ENCODE data around the gene STARD3. TPM values are rescaled to one million over a fixed set of nuclear protein-coding genes. Genes with fewer than 3 reads are reported as not detected.
A peak's percentile ranks its signal among the peaks of the same experiment; 100 is the strongest.

STARD3 gene
- polyA plus RNA-seq, 1 donor from 2014 or later, result 105 TPM

DNA sequence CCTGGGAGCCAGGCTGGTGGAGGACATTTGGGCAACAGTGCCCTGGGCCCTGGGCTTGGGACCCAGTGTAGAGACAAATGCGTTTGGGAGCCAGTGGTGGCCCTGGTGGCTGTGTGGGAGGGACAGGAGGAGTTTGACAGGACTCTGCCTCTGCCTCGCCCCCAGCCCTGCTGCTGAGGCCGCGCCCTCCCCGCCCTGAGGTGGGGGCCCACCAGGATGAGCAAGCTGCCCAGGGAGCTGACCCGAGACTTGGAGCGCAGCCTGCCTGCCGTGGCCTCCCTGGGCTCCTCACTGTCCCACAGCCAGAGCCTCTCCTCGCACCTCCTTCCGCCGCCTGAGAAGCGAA, 16.3 kb downstream of the STARD3 start:
- Histone ChIP-seq H3K36me3 (ENCODE audit: insufficient read depth, low read length) (no peaks in the 10 kb centered on the region), H3K4me2 (ENCODE audit: low read length) (no peak overlapping the region), H3K27me3 (ENCODE audit: insufficient read depth, low read depth, low read length) (no peaks in the 10 kb centered on the region), H3K79me2 (replicated peaks; ENCODE audit: insufficient read depth, low read length) (no peaks in the 10 kb centered on the region), H4K20me1 (ENCODE audit: insufficient read depth) (no peaks in the 10 kb centered on the region), H3K9me3 (ENCODE audit: low read length) (no peaks in the 10 kb centered on the region), H2AFZ (ENCODE audit: low read depth, low read length) (no peak overlapping the region), H3K4me3 (ENCODE audit: low read length) (no peak overlapping the region), H3K9me2 (ENCODE audit: insufficient read depth, low read length) (no peaks in the 10 kb centered on the region), H3F3A (ENCODE audit: insufficient read depth, low read length, poor library complexity, severe bottlenecking) (no peaks in the 10 kb centered on the region), H3K9ac (ENCODE audit: low read length) (no peak overlapping the region), H3K27ac (ENCODE audit: low read length) (no peak overlapping the region)
- TF ChIP-seq SMC3 (conservative IDR thresholded peaks at IDR 0.05; ENCODE audit: poor library complexity), result no peak
- no peak for TF ChIP-seq RAD21 (conservative IDR thresholded peaks at IDR 0.05)
- TF ChIP-seq, protein P1, sequence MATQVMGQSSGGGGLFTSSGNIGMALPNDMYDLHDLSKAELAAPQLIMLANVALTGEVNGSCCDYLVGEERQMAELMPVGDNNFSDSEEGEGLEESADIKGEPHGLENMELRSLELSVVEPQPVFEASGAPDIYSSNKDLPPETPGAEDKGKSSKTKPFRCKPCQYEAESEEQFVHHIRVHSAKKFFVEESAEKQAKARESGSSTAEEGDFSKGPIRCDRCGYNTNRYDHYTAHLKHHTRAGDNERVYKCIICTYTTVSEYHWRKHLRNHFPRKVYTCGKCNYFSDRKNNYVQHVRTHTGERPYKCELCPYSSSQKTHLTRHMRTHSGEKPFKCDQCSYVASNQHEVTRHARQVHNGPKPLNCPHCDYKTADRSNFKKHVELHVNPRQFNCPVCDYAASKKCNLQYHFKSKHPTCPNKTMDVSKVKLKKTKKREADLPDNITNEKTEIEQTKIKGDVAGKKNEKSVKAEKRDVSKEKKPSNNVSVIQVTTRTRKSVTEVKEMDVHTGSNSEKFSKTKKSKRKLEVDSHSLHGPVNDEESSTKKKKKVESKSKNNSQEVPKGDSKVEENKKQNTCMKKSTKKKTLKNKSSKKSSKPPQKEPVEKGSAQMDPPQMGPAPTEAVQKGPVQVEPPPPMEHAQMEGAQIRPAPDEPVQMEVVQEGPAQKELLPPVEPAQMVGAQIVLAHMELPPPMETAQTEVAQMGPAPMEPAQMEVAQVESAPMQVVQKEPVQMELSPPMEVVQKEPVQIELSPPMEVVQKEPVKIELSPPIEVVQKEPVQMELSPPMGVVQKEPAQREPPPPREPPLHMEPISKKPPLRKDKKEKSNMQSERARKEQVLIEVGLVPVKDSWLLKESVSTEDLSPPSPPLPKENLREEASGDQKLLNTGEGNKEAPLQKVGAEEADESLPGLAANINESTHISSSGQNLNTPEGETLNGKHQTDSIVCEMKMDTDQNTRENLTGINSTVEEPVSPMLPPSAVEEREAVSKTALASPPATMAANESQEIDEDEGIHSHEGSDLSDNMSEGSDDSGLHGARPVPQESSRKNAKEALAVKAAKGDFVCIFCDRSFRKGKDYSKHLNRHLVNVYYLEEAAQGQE (IDR thresholded peaks at IDR 0.05; ENCODE audit: borderline replicate concordance), result no peak
- TF ChIP-seq MXI1 (conservative IDR thresholded peaks at IDR 0.05; ENCODE audit: poor library complexity, severe bottlenecking), result no peak
- TF ChIP-seq, protein P2, sequence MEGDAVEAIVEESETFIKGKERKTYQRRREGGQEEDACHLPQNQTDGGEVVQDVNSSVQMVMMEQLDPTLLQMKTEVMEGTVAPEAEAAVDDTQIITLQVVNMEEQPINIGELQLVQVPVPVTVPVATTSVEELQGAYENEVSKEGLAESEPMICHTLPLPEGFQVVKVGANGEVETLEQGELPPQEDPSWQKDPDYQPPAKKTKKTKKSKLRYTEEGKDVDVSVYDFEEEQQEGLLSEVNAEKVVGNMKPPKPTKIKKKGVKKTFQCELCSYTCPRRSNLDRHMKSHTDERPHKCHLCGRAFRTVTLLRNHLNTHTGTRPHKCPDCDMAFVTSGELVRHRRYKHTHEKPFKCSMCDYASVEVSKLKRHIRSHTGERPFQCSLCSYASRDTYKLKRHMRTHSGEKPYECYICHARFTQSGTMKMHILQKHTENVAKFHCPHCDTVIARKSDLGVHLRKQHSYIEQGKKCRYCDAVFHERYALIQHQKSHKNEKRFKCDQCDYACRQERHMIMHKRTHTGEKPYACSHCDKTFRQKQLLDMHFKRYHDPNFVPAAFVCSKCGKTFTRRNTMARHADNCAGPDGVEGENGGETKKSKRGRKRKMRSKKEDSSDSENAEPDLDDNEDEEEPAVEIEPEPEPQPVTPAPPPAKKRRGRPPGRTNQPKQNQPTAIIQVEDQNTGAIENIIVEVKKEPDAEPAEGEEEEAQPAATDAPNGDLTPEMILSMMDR (IDR thresholded peaks at IDR 0.05; ENCODE audit: poor library complexity, severe bottlenecking), result no peak
- no peak for TF ChIP-seq TAF1 (IDR thresholded peaks at IDR 0.05; ENCODE audit: low read depth)
- no peak for TF ChIP-seq POLR2AphosphoS5 (IDR thresholded peaks at IDR 0.05)
- no peak for TF ChIP-seq EP300 (conservative IDR thresholded peaks at IDR 0.05; ENCODE audit: poor library complexity, severe bottlenecking)
- no peak for TF ChIP-seq EZH2 (IDR thresholded peaks at IDR 0.05; ENCODE audit: borderline replicate concordance, insufficient read depth, low read length, poor library complexity, severe bottlenecking)

- Histone ChIP-seq H2AFZ (ENCODE audit: low read depth, low read length) (no peak overlapping the region), H3K4me3 (ENCODE audit: low read length) (no peak overlapping the region), H3K27me3 (ENCODE audit: insufficient read depth, low read depth, low read length) (no peaks in the 10 kb centered on the region), H3K9me2 (ENCODE audit: insufficient read depth, low read length) (no peaks in the 10 kb centered on the region), H3K9ac (ENCODE audit: low read length) (no peak overlapping the region), H3K4me2 (ENCODE audit: low read length) (no peak overlapping the region), H4K20me1 (ENCODE audit: insufficient read depth) (no peaks in the 10 kb centered on the region), H3K27ac (ENCODE audit: low read length) (no peak overlapping the region), H3F3A (ENCODE audit: insufficient read depth, low read length, poor library complexity, severe bottlenecking) (no peaks in the 10 kb centered on the region), H3K36me3 (ENCODE audit: insufficient read depth, low read length) (no peaks in the 10 kb centered on the region), H3K9me3 (ENCODE audit: low read length) (no peaks in the 10 kb centered on the region), H3K79me2 (replicated peaks; ENCODE audit: insufficient read depth, low read length) (no peaks in the 10 kb centered on the region)
- no peak for TF ChIP-seq POLR2AphosphoS5 (IDR thresholded peaks at IDR 0.05)
- TF ChIP-seq, protein P2 (IDR thresholded peaks at IDR 0.05; ENCODE audit: poor library complexity, severe bottlenecking), result peak; percentile 54
- TF ChIP-seq MXI1 (conservative IDR thresholded peaks at IDR 0.05; ENCODE audit: poor library complexity, severe bottlenecking), result no peak
- TF ChIP-seq SMC3 (conservative IDR thresholded peaks at IDR 0.05; ENCODE audit: poor library complexity), result no peak
- no peak for TF ChIP-seq TAF1 (IDR thresholded peaks at IDR 0.05; ENCODE audit: low read depth)
- no peak for TF ChIP-seq EZH2 (IDR thresholded peaks at IDR 0.05; ENCODE audit: borderline replicate concordance, insufficient read depth, low read length, poor library complexity, severe bottlenecking)
- no peak for TF ChIP-seq RAD21 (conservative IDR thresholded peaks at IDR 0.05)
- no peak for TF ChIP-seq EP300 (conservative IDR thresholded peaks at IDR 0.05; ENCODE audit: poor library complexity, severe bottlenecking)
These were observed 16.9 kb downstream of the STARD3 start for GRCh38 chr17:39653662-39654331.

All from neural cell (in vitro differentiated cells).